Prostate gland (tissue), 2 donors: Measurements from ENCODE around the gene ZSCAN5A. TPM values are rescaled to one million over a fixed set of nuclear protein-coding genes. Genes with fewer than 3 reads are reported as not detected.
"Not testable (repeated sequence)": the region's sequence is repeated elsewhere in the genome, so short reads cannot be mapped to it uniquely, and the experiment has no call there.

Experiments used
- DNase-seq: peaks from one replicate; pipeline ENCODE4 v3.0.0-alpha.2; 2019; ENCODE audit warnings: low spot score
- H3K27ac ChIP-seq, 2 donors: fragments of 200-600 bp; sonication (generic); 2 replicates each; pipeline ENCODE4 v1.5.1; 2017 to 2019
- H3K27me3 ChIP-seq: fragments of 200-600 bp; sonication (generic); replicated peaks from 2 replicates; pipeline ENCODE4 v1.5.1; 2019; ENCODE audit not compliant: insufficient read depth
- H3K36me3 ChIP-seq, 2 donors: fragments of 200-600 bp; sonication (generic); 1 replicate in 1 of 2; 2 replicates in 1 of 2; pipeline versions ENCODE4 v1.5.1 to v1.8.1; 2017 to 2019
- H3K4me1 ChIP-seq: fragments of 200-600 bp; sonication (generic); replicated peaks from 2 replicates; pipeline ENCODE4 v1.5.1; 2019
- H3K4me3 ChIP-seq, 2 donors: fragments of 200-600 bp; sonication (generic); 2 replicates each; pipeline ENCODE4 v1.5.1; 2017 to 2019
- H3K9me3 ChIP-seq: fragments of 200-600 bp; sonication (generic); 2 replicates; pipeline ENCODE4 v1.5.1; 2017
- CTCF ChIP-seq, 4 experiments: fragments of 200-600 bp in 2 of 4; fragments of 450-650 bp in 2 of 4; sonication (generic) in 2 of 4; IDR thresholded peaks; 1 replicate in 3 of 4; 2 replicates in 1 of 4; pipeline ENCODE4 v1.5.1; 2016 to 2019; ENCODE audit warnings: antibody characterized with exemption in 4 of 4, mild to moderate bottlenecking in 2 of 4, moderate library complexity in 2 of 4
- POLR2A ChIP-seq: fragments of 450-650 bp; IDR thresholded peaks from one replicate; pipeline ENCODE4 v1.6.1; 2016; ENCODE audit warnings: antibody characterized with exemption, mild to moderate bottlenecking
- POLR2AphosphoS5 ChIP-seq: sonication (generic); formaldehyde crosslinking; IDR thresholded peaks from one replicate; pipeline ENCODE4 v1.6.1; 2017; ENCODE audit warnings: antibody characterized with exemption
- WGBS: methylation state at CpG from one replicate; pipeline ENCODE4 v1.1.5; 2018; 5-methylcytosine and 5-hydroxymethylcytosine counted together
- intact Hi-C: fragments of 100-400 bp; cut with DNase I; formaldehyde crosslinking; loops from one replicate; pipeline ENCODE4 v1.14.2; 2022
- total RNA-seq, 2 donors: library from RNA; depleted of rRNA; stranded (reverse); fragments of >200 nt; gene quantifications; one replicate each; pipeline ENCODE4 v1.1.0, GENCODE V29; 2016

The ZSCAN5A gene
- total RNA-seq, 2 donors from 2014 or later: 13.3 to 21.9 TPM

GRCh38 chr19:56335371-56335770 is 20.7 kb upstream of the ZSCAN5A start:
- H3K4me1 ChIP-seq, H3K9me3 ChIP-seq, DNase-seq, H3K36me3 ChIP-seq, H3K27ac ChIP-seq, H3K27me3 ChIP-seq, intact Hi-C loops, H3K4me3 ChIP-seq: not testable (repeated sequence)

GRCh38 chr19:56333506-56333905 is 18.9 kb upstream of the ZSCAN5A start:
- Histone ChIP-seq H3K27ac (no peak overlapping the region), H3K4me3 (no peak overlapping the region), H3K27me3 (no peaks in the 10 kb centered on the region), H3K9me3 (no peaks in the 10 kb centered on the region), H3K36me3 (no peaks in the 10 kb centered on the region), H3K4me1 (no peaks in the 10 kb centered on the region)
- peak; percentile 45 for DNase-seq
- TF ChIP-seq POLR2AphosphoS5 (no peak), POLR2A (no peak), CTCF (IDR thresholded peaks at IDR 0.05) (peak in 3 of 4 experiments; percentile 36 to 70 (median 65))
- intact Hi-C loops: no loop called here

GRCh38 chr19:56332695-56333094 is 18.1 kb upstream of the ZSCAN5A start:
- intact Hi-C loops: no loop called here
- Histone ChIP-seq H3K27me3 (no peaks in the 10 kb centered on the region), H3K4me3 (no peak overlapping the region), H3K9me3 (no peaks in the 10 kb centered on the region), H3K36me3 (no peaks in the 10 kb centered on the region), H3K27ac (no peak overlapping the region), H3K4me1 (no peaks in the 10 kb centered on the region)
- TF ChIP-seq POLR2A (no peak), CTCF (IDR thresholded peaks at IDR 0.05) (no peak), POLR2AphosphoS5 (no peak)
- DNase-seq: no peak

GRCh38 chr19:56324436-56324835 is 9.8 kb upstream of the ZSCAN5A start:
- 86% methylated on average over 1 of the region's 1 CpG for WGBS
- no peak overlapping the region for H3K27ac ChIP-seq

GRCh38 chr19:56321989-56322440 is 7.4 kb upstream of the ZSCAN5A start:
- no peaks in the 10 kb centered on the region for H3K9me3 ChIP-seq
- H3K27me3 ChIP-seq: no peaks in the 10 kb centered on the region
- H3K4me1 ChIP-seq: no peaks in the 10 kb centered on the region
- intact Hi-C loops: no loop called here
- H3K36me3 ChIP-seq: no peaks in the 10 kb centered on the region
- no peak for DNase-seq
- no peak overlapping the region for H3K4me3 ChIP-seq
- TF ChIP-seq POLR2A (no peak), CTCF (IDR thresholded peaks at IDR 0.05) (no peak), POLR2AphosphoS5 (no peak)
- 74% methylated on average over 7 of the region's 7 CpGs for WGBS
- H3K27ac ChIP-seq: no peak overlapping the region

More at GRCh38 chr19:56324436-56324835, 9.8 kb upstream of the ZSCAN5A start:
- no peak for TF ChIP-seq CTCF (IDR thresholded peaks at IDR 0.05)
- no peak for TF ChIP-seq POLR2AphosphoS5
- no peak for TF ChIP-seq POLR2A
- Histone ChIP-seq H3K27me3 (no peaks in the 10 kb centered on the region), H3K4me3 (no peak overlapping the region), H3K36me3 (no peaks in the 10 kb centered on the region), H3K9me3 (no peaks in the 10 kb centered on the region), H3K4me1 (no peaks in the 10 kb centered on the region)
- no peak for DNase-seq
- intact Hi-C loops: no loop called here
